HepG2 (cell line): ENCODE measurements around the gene SLC7A4. TPM values are rescaled to one million over a fixed set of nuclear protein-coding genes. Genes with fewer than 3 reads are reported as not detected.
A peak's percentile ranks its signal among the peaks of the same experiment; 100 is the strongest.

Experiments
- AKNA ChIP-seq: sonication (generic); formaldehyde crosslinking; IDR thresholded peaks from 2 replicates; pipeline ENCODE4 v1.4.0; 2020; ENCODE audit warnings: missing genetic modification reagents, borderline replicate concordance
- EHMT2 ChIP-seq: fragments of 200-600 bp; sonication (generic); IDR thresholded peaks from 2 replicates; pipeline ENCODE4 v1.7.0; 2017; ENCODE audit warnings: antibody characterized with exemption, low read depth, low read length, borderline replicate concordance
- JARID2 ChIP-seq: sonication (generic); formaldehyde crosslinking; IDR thresholded peaks from 2 replicates; pipeline ENCODE4 v1.8.1; 2023; ENCODE audit warnings: missing genetic modification reagents, inconsistent platforms; ENCODE audit not compliant: insufficient replicate concordance
- KLF12 ChIP-seq: sonication (generic); formaldehyde crosslinking; IDR thresholded peaks from 2 replicates; pipeline ENCODE4 v1.4.0; 2020; ENCODE audit warnings: missing genetic modification reagents, borderline replicate concordance
- MIER3 ChIP-seq: IDR thresholded peaks from 2 replicates; pipeline ENCODE4 v1.6.1; 2016; ENCODE audit warnings: missing compliant biosample characterization, borderline replicate concordance
- NR2F6 ChIP-seq, 2 experiments: IDR thresholded peaks; 2 replicates each; pipeline ENCODE4 v1.6.1; 2016; ENCODE audit warnings: antibody characterized with exemption in 1 of 2, mild to moderate bottlenecking in 1 of 2
- RBM22 ChIP-seq: fragments of 200-400 bp; formaldehyde crosslinking; optimal IDR thresholded peaks from 2 replicates; pipeline ENCODE3; 2017; ENCODE audit warnings: mild to moderate bottlenecking, low read length, moderate library complexity
- TOPORS ChIP-seq: sonication (generic); formaldehyde crosslinking; IDR thresholded peaks from 2 replicates; pipeline ENCODE4 v1.8.0; 2023; ENCODE audit warnings: mild to moderate bottlenecking, missing genetic modification reagents
- ZBTB7B ChIP-seq: sonication (generic); formaldehyde crosslinking; IDR thresholded peaks from 2 replicates; pipeline ENCODE4 v1.4.0; 2020; ENCODE audit warnings: missing genetic modification reagents
- ZFP36L1 ChIP-seq: sonication (generic); formaldehyde crosslinking; IDR thresholded peaks from 2 replicates; pipeline ENCODE4 v1.8.0; 2022; ENCODE audit warnings: mild to moderate bottlenecking, missing genetic modification reagents, moderate library complexity
- ZFP36L2 ChIP-seq: sonication (generic); formaldehyde crosslinking; IDR thresholded peaks from 2 replicates; pipeline ENCODE4 v1.4.0; 2020; ENCODE audit warnings: missing genetic modification reagents
- ZFP37 ChIP-seq: sonication (generic); formaldehyde crosslinking; IDR thresholded peaks from 2 replicates; pipeline ENCODE4 v1.4.0; 2020; ENCODE audit warnings: missing genetic modification reagents, borderline replicate concordance
- ZNF451 ChIP-seq: sonication (generic); formaldehyde crosslinking; IDR thresholded peaks from 2 replicates; pipeline ENCODE4 v1.5.0; 2020; ENCODE audit warnings: mild to moderate bottlenecking, missing genetic modification reagents
- ZNF780A ChIP-seq: sonication (generic); formaldehyde crosslinking; IDR thresholded peaks from 2 replicates; pipeline ENCODE4 v1.8.0; 2022; ENCODE audit warnings: mild to moderate bottlenecking, missing genetic modification reagents, moderate library complexity
- ZSCAN9 ChIP-seq: IDR thresholded peaks from 2 replicates; pipeline ENCODE4 v1.6.1; 2016; ENCODE audit warnings: borderline replicate concordance
- polyA plus RNA-seq, 8 experiments: library from polyadenylated mRNA; depleted of rRNA in 3 of 8; stranded (reverse) in 7 of 8; unstranded in 1 of 8; fragments of >200 nt; fragmentation: Illumina TruSeq in 4 of 8; extraction: Trizol in 4 of 8; gene quantifications; 2 replicates each; pipeline versions ENCODE4 v1.2.1 to v1.2.3, GENCODE V29; 2011 to 2016; ENCODE audit warnings: low read depth in 4 of 8, missing spikeins in 1 of 8, mixed read lengths in 1 of 8; ENCODE audit not compliant: insufficient read depth in 1 of 8
- total RNA-seq, 5 experiments: library from RNA; depleted of rRNA; stranded (reverse); fragments of >200 nt; fragmentation: Illumina TruSeq; extraction: Trizol; gene quantifications; 2 replicates each; pipeline ENCODE4 v1.2.3, GENCODE V29; 2016; ENCODE audit warnings: low read depth in 1 of 5
- TF ChIP-seq, protein P1 (sequence below), 2 experiments: sonication (generic) in 1 of 2; formaldehyde crosslinking in 1 of 2; IDR thresholded peaks; 2 replicates each; pipeline versions ENCODE4 v1.6.1 to v1.9.0; 2014 to 2022; ENCODE audit warnings: antibody characterized with exemption in 1 of 2, borderline replicate concordance in 1 of 2, inconsistent platforms in 1 of 2, low read depth in 1 of 2, missing genetic modification reagents in 1 of 2

Gene SLC7A4
- total and polyA plus RNA-seq, 2 of the 13 experiments (the other 11 are each of a cell fraction or from before 2014, with no cell fraction given) = not detected

DNA sequence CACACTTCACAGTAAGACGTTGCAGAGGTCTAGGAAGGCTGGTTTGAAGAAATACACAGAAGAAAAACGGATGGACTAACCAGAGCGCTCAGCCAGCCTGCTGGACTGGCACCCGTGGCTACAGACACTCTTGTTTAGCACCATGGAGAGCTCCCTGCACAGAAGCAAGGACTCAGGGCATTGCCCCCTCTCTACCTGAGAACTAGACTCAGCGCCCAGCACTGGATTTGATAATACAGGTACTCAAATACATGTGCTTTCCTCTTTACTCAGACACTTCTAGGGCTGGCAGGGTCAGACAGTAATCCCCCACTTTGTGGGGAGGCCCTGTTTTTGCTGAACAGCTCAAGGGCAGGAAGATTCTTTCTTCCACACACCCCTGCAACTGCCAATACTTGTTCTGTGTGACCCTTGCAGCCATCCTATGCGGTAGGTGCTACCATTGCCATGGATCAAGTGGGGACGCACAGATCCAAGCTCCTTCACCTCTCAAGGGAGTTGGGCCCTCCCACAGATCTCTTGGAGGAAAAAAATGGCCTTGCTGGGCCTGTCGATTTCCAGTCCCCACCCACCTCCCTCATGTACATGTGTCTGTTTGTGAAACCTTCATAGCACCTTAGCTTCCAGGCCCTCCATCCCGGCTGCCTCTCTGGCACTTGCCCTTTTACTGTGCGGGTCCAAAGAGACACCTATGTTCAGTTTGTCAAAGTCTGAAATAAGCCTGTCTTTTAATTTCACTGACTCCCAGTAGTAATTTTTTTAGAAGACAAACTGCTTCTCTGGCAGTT, 22.5 kb downstream of the SLC7A4 start (continued):
- 0 out of 2 replicates have a peak, but pooled peaks have one; percentile 67 for TF ChIP-seq ZNF780A (CRISPR knock-in tag)
- peak; percentile 62; the same call in 1 of the 2 replicates for TF ChIP-seq ZBTB7B (CRISPR knock-in tag)
- 0 out of 2 replicates have a peak, but pooled peaks have one; percentile 83 for TF ChIP-seq ZFP36L2 (CRISPR knock-in tag)
- no peak for TF ChIP-seq NR2F6 (IDR thresholded peaks at IDR 0.05)
- 0 out of 2 replicates have a peak, but pooled peaks have one; percentile 58 for TF ChIP-seq NR2F6 (CRISPR knock-in tag; IDR thresholded peaks at IDR 0.05)
- TF ChIP-seq MIER3 (CRISPR knock-in tag) = peak; percentile 48; the same call in 1 of the 2 replicates
- TF ChIP-seq, protein P1, sequence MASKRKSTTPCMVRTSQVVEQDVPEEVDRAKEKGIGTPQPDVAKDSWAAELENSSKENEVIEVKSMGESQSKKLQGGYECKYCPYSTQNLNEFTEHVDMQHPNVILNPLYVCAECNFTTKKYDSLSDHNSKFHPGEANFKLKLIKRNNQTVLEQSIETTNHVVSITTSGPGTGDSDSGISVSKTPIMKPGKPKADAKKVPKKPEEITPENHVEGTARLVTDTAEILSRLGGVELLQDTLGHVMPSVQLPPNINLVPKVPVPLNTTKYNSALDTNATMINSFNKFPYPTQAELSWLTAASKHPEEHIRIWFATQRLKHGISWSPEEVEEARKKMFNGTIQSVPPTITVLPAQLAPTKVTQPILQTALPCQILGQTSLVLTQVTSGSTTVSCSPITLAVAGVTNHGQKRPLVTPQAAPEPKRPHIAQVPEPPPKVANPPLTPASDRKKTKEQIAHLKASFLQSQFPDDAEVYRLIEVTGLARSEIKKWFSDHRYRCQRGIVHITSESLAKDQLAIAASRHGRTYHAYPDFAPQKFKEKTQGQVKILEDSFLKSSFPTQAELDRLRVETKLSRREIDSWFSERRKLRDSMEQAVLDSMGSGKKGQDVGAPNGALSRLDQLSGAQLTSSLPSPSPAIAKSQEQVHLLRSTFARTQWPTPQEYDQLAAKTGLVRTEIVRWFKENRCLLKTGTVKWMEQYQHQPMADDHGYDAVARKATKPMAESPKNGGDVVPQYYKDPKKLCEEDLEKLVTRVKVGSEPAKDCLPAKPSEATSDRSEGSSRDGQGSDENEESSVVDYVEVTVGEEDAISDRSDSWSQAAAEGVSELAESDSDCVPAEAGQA (IDR thresholded peaks at IDR 0.05; ENCODE audit: low read depth) = no peak
- TF ChIP-seq, protein P1 (CRISPR knock-in tag; IDR thresholded peaks at IDR 0.05; ENCODE audit: borderline replicate concordance) = peak; percentile 78; the same call in 1 of the 2 replicates
- TF ChIP-seq ZFP36L1 (CRISPR knock-in tag) = 0 out of 2 replicates have a peak, but pooled peaks have one; percentile 36
- peak; percentile 82 for TF ChIP-seq EHMT2
- no peak for TF ChIP-seq RBM22
- peak; percentile 81; the same call in 1 of the 2 replicates for TF ChIP-seq ZFP37
- 0 out of 2 replicates have a peak, but pooled peaks have one; percentile 33 for TF ChIP-seq ZNF451
- no peak for TF ChIP-seq TOPORS (CRISPR knock-in tag)
- TF ChIP-seq AKNA (CRISPR knock-in tag) = peak; percentile 70; the same call in 1 of the 2 replicates
- 0 out of 2 replicates have a peak, but pooled peaks have one; percentile 72 for TF ChIP-seq KLF12 (CRISPR knock-in tag)
- TF ChIP-seq JARID2 (CRISPR knock-in tag) = peak; percentile 69
- peak; percentile 98 for TF ChIP-seq ZSCAN9 (CRISPR knock-in tag)
